GM19035 (cell line): ENCODE data around the gene RADIL.

Source experiments
- ATAC-seq: cut with Tn5 transposase; IDR thresholded peaks from one replicate; pipeline ENCODE4 v1.9.1; 2021; ENCODE audit not compliant: unreplicated experiment

The RADIL gene

DNA sequence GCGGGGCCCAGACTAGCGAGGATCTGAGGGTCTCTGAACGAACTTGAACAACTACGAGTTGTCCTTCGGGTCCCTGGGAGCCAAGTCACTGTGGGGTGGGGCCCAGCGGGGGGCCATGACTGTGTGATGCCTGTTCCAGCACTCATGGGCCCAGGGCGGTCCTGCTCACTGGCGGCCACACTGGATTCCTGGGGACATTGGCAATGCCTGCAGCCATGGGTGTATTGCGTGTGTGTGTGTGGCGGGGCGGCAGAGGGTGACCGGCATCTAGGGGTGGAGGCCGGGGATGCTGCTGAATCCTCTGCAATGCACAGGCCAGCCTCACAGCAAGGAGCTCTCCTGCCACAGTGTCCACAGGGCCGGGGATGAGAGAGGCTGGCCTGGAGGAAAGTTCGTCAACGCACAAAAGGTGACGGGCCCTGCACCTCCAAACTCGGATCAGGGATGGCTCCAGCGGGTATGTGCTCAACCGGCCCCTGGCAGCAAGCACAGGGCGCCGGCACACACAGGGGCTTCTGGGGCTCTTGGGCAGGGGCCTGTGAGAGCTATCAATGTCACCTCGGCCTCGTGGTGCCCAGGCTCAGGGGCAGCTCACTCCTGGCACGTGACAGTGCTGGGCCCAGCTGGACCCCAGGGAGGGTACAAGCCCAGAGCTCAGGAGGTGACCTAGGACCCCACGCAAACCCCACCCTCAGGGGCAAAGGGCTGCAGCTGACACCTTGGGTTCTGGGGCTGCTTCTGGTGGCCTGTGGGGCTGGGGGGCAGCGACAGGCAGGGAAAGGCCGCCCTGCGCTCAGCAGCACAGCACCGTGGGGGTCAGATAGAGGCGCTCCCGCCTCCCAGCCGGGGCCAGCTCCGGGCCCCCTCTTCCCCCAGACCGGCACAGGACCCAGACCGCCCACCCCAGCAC is 49.6 kb downstream of the RADIL start:
- no peak for ATAC-seq

DNA sequence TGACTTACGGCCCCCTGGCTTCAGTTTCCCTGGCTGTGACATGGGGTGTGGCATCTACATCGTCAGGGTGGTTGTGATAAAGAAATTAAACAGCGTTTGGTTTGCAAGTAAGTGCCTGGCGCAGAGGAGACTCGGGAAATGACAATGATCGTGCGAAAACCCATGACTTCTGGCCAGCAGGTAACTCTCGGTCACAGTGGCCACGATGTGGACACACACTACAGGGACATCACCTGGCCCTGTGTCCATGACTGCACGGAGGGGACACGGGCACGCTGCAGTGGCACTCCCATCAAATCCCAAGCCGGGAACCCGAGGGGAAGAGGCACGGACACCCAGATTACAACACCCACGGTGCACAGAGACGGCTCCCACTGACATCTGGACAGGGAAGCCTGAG is 50.3 kb downstream of the RADIL start:
- no peak for ATAC-seq

DNA sequence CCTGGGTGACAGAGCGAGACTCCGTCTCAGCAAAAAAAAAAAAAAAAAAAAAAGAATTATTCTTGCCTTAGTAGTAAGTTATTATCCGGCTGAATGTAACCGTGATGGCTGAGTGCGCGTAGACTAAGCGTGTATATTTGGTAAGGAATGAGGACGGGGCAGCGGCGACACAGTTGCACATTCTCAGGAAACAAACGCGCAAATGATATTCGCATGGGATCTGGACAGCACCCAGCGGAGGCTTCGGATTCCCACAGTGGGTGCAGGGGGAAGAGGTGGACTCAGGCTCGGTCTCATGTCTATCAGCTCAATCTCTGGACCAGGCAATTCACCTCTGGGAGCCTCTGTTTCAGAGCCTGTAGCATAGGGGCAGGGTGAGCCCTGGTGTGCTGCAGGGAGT is 50.8 kb downstream of the RADIL start:
- ATAC-seq: no peak

DNA sequence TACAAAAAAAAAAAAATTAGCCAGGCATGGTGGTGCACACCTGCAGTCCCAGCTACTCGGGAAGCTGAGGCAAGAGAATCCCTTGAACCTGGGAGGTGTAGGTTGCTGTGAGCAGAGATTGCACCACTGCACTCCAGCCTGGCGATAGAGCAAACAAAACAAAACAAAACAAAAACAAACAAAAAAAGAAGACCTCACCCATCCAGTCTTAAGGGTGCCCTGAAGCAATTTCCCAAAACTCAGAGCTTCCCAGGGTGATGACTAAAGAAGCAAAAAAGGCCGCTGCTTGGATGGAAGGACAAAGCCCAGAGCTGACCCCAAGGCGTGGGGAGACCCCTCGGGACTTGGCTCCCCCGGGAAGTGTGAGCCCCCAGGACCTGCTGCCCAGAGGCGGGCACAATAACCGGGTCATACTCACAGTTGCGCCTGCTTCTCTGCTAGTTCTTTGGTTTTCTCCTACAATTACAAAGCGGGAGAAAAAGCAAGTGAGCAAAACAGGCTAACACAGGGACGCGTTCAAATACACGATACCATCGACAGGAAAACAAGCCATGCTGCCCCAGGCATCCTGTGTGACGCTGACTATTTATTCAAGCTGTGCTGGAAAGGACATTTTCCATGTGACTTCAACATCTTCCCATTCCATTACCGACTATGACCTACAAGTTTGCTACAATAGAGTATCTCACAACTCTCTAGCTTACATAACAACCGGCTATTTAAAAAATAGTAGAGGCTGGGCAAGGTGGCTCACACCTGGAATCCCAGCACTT is 51.6 kb downstream of the RADIL start:
- ATAC-seq: no peak

DNA sequence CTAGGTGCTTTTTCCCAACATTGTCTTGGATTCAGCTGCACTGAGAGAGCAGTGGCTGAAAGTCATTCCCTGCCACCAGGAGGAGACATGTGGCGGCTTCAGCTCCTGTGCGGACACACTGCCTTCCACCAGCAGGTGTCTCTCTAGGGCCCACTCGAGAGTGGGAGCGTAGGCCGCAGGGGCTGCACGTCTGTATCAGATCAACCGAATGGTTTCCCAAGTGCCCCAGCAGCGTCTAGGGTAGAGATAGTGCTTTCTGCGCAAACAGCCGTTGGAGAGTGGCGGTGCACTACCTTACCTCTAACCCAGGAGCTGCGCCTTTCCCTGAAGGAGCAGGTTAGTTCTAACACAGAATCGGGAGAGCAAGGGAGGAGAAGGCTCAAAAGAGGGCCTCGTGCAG is 53.3 kb downstream of the RADIL start:
- no peak for ATAC-seq

DNA sequence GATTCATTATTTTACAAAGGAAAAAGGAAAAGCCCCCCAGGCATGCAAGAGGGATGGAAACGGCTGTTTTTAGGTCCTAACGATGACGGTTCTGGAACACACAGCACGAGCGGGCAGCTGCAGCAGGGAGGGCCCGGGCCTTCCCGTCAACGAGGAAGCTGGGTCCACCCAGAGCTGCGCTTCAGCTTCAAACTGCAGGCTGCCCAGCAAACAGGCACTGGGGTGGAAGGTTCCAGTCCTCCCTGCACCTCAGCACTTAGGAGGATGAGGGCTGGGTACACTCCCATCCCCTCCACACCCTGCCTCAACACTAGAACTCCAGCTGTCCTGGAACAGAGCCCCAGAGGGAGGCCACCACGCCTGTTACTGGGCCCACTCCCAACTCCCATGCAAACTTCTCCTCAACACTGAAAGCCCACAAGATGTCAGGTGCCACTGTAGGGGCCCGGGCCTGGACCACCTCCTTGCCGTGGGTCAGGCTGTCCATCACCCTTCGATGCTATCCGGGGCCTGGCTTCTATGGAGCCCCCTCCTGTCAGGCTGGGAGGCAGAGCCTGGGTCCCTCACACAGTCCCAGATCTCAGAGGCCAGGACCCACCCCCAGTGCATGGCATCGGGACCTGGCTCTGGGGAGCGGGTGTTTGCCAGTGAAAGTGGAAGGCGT is 54.7 kb downstream of the RADIL start:
- ATAC-seq: no peak

DNA sequence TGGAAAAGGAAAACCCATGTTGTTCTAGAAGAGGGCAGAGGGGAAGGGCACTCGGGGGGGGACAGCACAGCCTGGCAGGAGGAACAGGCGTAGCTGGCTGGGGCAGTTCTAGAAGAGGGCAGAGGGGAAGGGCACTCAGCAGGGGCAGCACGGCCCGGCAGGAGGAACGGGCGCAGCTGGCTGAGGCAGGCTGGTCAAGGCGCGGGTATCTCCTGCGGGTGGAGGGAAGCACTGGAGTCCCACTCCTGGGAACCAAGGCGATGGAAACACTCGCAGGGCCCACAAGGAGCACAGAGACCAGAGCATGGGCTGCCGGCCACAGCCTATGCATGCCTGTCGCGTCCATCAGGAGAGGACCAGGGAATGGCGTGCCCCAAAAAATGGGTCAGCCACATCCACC is 58.4 kb downstream of the RADIL start:
- no peak for ATAC-seq

DNA sequence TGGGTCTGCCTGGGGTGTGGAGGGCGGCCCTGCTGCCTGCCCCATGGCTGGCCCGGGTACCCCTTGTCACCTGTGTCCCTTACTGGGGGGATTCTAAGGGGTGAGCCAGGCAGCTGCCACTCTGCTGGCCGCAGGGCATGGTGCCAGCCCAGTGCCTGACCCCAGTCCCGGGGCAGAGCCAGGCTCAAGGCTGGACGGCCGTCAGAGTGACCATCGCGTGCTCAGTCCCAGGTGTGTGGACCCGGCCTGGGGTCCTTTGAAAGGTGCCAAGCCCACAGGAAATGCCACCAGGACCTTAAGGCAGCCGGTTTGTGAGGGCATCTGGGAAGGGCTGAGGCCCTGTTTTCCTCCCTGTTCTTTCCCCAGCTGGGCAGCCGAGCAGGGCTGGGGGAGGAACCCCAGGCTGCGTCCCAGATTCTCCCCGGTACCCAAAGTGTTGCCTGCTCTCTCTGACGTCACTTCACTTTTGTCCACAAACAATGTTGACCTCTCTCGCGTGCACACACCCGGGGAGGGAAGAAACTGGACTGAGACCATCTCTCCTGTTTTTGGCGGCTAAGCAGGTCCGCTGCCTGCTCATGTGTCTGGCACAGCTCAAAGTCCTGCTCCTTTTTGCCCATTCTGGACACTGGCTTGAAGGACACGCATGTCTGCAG is 59.3 kb downstream of the RADIL start:
- ATAC-seq: no peak

DNA sequence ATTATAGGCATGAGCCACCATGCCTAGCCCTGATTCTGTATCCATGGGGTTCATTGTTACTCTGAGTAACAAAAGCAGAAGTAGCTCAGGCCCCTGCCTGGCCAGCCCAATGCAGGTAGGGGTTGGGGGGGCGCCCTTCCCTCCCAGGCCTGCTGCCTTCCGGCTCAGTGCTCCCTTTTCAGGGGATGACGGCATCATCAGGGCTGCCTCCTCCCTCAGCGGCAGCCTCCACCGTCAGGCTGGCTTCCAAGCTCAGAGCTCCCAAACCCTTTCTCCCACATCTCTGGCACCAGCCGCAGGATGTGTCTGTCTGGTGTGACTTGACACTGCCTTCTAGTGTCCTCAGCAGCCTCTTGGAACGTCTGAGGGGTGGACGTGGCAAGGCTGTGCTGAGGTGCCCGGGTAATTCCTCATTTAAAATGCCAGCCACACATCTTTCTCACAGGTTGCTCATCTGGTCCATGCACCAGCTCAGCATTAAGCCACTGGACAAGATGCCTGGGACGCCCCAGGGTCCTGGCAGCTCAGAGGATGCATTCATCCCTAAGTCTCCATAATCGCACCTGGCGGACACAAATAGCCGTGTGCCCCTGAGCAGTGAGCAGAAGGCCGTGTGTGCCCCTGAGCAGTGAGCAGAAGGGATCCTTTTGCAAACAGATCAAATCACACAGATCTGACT is 59.9 kb downstream of the RADIL start:
- no peak for ATAC-seq

DNA sequence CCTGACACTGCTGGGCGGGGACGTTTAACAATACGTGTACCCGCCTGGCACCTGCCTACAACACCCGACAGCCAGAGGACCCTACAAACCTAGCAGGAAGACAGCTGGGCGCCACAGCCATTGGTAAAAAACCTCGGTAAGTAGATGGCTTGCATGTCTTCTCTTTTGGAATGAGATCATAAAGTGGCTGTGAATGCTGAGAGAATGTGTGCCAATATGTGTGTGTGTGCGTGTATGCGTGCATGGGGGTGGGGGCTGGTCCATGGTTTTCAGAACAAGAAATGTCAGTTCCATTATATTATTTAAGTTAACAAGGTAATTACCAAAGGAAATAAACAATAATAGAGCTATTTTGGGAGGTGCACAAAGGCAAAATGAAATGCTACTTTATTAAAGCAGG is 60.8 kb downstream of the RADIL start:
- ATAC-seq: no peak

DNA sequence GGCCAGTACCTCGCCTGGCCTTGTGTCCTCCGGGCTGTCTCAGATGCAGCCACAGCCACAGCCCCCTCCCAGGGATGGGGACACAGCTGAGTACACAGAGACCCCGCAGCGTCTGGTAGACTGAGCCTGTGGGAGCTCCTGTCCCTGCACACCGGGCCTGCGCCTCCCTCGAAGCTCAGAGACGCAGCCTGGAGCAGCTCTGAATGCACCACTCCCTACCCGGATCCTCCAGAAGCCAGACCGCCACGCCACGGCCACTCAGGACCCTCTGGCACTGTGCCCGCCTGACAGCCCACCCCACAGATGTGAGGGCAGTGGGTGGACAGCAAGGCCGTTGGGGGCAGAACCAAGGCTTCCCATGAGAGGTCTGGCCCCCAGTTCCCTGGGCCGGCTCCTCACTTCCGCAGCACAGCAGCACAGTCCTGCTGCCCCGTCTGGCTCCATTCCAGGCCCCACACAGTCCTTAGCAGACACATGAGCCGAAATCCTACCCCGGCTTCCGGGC is 62.5 kb downstream of the RADIL start:
- ATAC-seq: no peak

DNA sequence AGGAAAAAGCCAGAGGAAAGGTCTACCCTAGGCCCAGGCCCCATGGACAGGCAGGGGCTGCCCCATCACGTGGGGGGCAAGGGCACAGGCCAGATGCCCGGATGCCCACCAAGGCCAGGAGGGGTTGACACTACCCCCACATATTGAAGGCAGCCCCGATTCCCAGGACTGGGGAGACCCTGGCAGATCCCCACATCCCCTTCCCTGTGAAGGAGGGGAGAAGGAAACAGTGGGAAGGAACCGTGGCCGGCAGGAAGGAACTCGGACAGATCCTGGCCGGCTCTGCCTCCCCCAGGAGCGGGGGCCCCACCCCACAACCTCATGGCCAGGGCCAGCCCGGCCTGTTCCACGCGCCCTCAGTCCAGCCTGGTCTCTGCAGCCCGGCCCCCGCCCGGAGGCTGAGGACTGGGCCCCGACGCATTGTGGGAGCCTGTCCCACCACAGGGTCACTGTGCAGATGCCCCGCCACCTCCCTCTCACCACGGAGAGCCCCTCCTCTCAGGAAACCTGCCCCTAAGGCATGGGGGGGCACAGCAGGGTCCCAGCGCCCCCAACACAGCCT is 63.0 kb downstream of the RADIL start:
- no peak for ATAC-seq

DNA sequence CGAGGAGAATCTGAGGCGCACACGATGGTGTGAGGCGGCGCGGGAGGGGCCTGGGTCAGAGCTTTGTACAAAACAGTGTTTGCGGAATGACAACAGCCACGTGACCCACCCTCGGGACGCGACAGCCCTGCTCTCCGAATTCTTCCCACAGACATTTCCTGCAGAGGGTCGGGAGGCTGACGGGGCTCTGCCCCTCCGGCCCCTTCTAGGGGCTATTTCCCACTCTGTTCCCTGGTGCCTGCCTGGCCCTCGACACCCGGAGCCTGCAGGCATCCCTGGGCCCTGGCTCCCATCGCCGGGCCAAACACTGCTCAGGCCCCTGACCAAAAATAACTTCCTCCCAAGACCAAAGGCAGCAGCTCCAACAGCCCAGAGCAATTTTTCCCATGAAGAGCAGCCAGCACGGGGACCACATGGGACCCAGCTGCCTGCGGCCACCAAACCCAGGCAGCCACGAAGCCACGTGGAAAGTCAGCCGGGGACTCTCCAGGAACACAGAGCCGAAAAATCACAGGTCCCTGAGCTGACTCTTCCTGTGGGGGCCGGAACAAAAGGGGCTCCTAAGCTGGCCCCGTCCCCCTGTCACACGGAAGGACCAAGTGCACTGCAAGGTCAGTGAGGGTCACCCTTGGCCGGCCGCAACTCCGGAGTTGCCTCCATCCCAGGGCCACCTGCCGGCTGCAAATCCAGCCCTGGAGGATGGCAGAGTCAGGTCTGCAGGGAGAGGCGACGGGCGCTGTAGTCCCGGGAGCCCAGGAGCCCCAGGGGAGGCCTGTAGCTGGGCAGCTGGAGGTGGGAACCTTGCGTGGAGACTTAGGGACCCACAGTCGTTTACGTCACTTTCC is 63.7 kb downstream of the RADIL start:
- no peak for ATAC-seq

DNA sequence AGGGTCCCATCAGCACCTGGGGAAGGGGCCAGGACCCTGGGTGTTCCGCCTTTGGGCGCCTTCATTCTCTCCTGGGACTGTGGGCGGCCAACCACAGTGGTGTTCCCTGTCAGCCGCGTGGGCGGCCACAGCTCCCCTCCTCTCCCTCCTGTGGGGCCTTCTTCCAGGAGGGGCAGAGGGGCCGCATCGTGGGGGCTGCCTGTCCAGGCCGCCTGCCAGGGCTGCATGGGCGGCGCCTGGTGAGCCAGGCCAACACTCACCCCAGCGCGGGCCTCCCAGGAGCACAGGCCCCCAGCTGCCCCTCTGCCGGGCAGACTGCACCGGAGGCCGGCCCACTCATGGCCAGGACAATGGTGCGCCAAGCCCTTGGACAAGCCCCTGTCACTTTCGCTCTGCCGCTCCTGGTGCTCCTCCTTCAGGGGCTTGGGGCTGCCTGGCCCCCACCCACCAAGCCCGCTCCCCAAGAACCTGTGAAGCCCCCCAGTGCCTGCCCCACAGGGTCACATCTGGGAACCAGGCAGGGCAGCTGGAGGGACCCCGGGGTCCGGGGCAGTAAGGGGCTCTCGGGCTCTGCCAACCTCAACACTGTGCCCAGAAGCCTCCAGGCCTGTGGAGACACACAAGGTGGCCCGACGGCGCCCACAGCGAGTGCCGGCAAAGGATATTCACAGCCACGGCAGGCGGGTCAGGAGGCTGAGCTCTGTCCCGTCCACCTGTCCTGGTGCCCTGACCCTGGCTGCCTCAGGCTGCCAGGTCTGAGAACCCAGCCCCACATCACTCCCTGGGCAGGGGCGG is 65.3 kb downstream of the RADIL start:
- ATAC-seq: no peak

DNA sequence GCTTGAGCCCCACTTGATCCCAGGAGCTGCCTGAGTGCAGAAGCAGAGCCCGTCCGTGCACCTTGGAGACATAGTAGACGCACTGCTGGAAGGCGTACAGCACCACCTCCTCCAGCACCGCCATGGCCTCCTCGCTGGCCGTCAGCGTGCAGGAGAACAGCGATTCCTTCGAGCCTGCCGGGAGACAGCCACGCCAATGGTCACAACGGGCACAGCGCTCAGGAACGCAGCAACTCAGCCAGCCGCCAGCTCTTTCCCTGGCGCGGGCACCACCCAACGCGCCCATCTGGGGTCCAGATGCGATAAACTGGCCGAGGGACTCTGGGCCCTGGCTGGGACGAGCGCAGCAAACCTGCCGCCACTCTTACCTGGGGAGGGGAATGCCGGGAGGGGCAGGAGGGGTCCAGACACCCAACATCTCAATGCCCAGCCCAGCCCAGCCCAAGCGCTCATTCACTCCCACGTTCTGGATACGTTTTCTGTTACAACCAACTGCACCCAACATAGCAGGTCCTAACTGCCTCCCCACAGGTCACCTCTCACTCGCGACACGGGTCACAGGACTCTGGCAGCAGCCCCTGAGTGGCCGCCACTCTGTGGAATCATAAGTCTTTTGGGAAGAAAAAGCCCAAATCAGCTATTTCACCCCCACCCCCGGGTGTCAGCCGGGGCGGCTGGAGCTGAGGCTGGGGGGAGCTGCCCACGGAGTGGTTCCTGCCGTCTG is 66.2 kb downstream of the RADIL start:
- no peak for ATAC-seq

DNA sequence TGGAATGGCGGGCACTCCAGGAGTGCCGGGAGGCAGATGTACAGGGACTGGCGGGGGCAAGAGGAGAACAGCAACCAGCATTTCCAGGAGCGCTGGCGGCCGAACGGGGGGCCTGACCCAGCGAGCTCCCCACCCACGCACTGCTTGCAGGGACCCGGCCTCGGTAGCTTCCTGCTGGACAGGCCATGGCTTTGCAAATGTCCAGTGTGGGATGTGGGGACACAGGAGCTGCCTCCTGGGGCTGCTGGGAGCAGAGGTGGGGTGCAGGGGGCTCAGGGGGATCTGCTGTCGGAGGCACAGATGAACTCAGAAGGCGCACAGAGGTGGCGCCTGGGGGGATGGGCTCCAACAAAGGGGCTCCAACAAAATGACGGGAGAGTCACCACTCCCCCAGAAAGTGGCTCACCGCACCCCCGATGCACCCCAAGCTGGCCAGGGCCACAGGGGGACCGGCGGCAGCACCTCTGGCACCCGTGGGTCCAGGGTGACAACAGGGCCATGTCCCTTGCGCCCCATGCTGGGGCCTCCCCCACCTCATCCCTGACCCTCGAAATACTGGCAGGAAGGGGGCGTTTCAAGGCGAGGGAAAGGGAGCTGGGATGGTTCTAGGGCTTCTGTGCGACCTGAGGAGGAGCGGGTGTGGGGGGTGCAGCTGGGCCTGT is 67.0 kb downstream of the RADIL start:
- ATAC-seq: no peak
